ENCODE data around the gene BAIAP2L2. TPM values are rescaled to one million over a fixed set of nuclear protein-coding genes. Genes with fewer than 3 reads are reported as not detected.

BAIAP2L2 gene
- total and polyA plus RNA-seq, 2 of the 4 experiments (the other 2 are of a cell fraction) = 0.18 to 0.46 TPM

- Histone ChIP-seq H4K91ac (ENCODE audit: insufficient read depth, low read depth, low read length) (no peak overlapping the region), H3K18ac (ENCODE audit: low read depth, low read length) (no peak overlapping the region), H3K14ac (replicated peaks; ENCODE audit: low read depth, low read length) (no peak overlapping the region), H3K9ac (ENCODE audit: low read depth, low read length) (no peak overlapping the region), H3K4me3 (ENCODE audit: insufficient read depth, low read depth, low read length) (no peak overlapping the region), H3K36me3 (ENCODE audit: control insufficient read depth, insufficient read depth, low read length) (no peaks in the 10 kb centered on the region), H4K8ac (ENCODE audit: low read depth in 2 of 2, low read length in 2 of 2) (no peak overlapping the region), H2BK120ac (ENCODE audit: low read depth, low read length) (no peak overlapping the region), H2BK20ac (ENCODE audit: low read depth, low read length) (no peak overlapping the region), H3K27me3 (ENCODE audit: control insufficient read depth, insufficient read depth, low read length) (no peaks in the 10 kb centered on the region), H3K4me1 (ENCODE audit: control insufficient read depth, insufficient read depth, low read length) (no peaks in the 10 kb centered on the region), H3K4ac (ENCODE audit: low read depth, low read length) (no peak overlapping the region), H3K4me2 (ENCODE audit: low read depth, low read length) (no peak overlapping the region), H3K79me1 (ENCODE audit: low read depth in 1 of 2, low read length in 2 of 2) (no peaks in the 10 kb centered on the region), H3K9me1 (ENCODE audit: insufficient read depth, low read length) (no peaks in the 10 kb centered on the region), H3K56ac (ENCODE audit: extremely low read depth, insufficient read depth, low read length) (no peak overlapping the region), H3K27ac (ENCODE audit: insufficient read depth, low read length) (no peak overlapping the region), H2AK5ac (ENCODE audit: low read depth, low read length) (no peak overlapping the region), H2BK5ac (ENCODE audit: low read depth, low read length, poor library complexity, severe bottlenecking) (no peak overlapping the region), H2BK15ac (ENCODE audit: low read depth, low read length) (no peak overlapping the region), H2AK9ac (replicated peaks; ENCODE audit: low read depth, low read length, poor library complexity) (no peak overlapping the region), H4K5ac (ENCODE audit: low read depth, low read length) (no peak overlapping the region), H4K20me1 (ENCODE audit: insufficient read depth, low read length) (no peaks in the 10 kb centered on the region), H2AFZ (replicated peaks; ENCODE audit: low read length, poor library complexity) (no peak overlapping the region), H3K9me3 (ENCODE audit: control insufficient read depth, insufficient read depth, low read length) (no peaks in the 10 kb centered on the region), H3K23ac (ENCODE audit: low read depth, low read length) (no peak overlapping the region)
- in situ Hi-C loops (cut with MboI; ENCODE audit: low sequenced_read_pairs) (no loop called here), intact Hi-C loops (cut with micrococcal nuclease) (no loop called here), dilution Hi-C loops (cut with HindIII; ENCODE audit: low sequenced_read_pairs, unreplicated experiment) (no loop called here)
- DNase-seq (peak; percentile 11), ATAC-seq (ENCODE audit: low read depth) (no peak)
- TF ChIP-seq SMC3 (IDR thresholded peaks at IDR 0.05; ENCODE audit: low read depth, low read length) (peak; percentile 24; the same call in 1 of the 2 replicates), RCOR1 (IDR thresholded peaks at IDR 0.05; ENCODE audit: insufficient replicate concordance, low read length) (no peak), RAD21 (IDR thresholded peaks at IDR 0.05; ENCODE audit: low read length) (peak; percentile 22; the same call in 1 of the 2 replicates), MXI1 (IDR thresholded peaks at IDR 0.05; ENCODE audit: borderline replicate concordance, low read depth, low read length) (no peak), CTCF (conservative IDR thresholded peaks at IDR 0.05; ENCODE audit: low read depth, low read length) (peak; percentile 29)
- BruUV-seq (replicated peaks) = no TSS peak
- ChIA-PET CTCF (interaction anchor here (0.5 to 1.0 kb wide), 3 partner anchors 32 to 309 kb away, joined by 3 to 5 read pairs (median 3); no protein-coding TSS in a partner anchor), POLR2A (ENCODE audit: unreplicated experiment) (no interaction called here)
- WGBS, 2 experiments (ENCODE audit: extremely low coverage in 2 of 2, insufficient read length in 1 of 2) = 60% methylated on average over 1 of the region's 6 CpGs; no CpG with 5 or more reads in 1 of the 2 experiments
Observed at GRCh38 chr22:38104084-38104483, 6.4 kb downstream of the BAIAP2L2 start.

Data from IMR-90 (cell line).